Measurements from ENCODE around the gene VGLL4. TPM values are rescaled to one million over a fixed set of nuclear protein-coding genes. Genes with fewer than 3 reads are reported as not detected.

VGLL4 gene
- total and polyA plus RNA-seq, 2 donors (not counting 1 experiment from before 2014, with no cell fraction given): 25.8 to 29.0 TPM

DNA sequence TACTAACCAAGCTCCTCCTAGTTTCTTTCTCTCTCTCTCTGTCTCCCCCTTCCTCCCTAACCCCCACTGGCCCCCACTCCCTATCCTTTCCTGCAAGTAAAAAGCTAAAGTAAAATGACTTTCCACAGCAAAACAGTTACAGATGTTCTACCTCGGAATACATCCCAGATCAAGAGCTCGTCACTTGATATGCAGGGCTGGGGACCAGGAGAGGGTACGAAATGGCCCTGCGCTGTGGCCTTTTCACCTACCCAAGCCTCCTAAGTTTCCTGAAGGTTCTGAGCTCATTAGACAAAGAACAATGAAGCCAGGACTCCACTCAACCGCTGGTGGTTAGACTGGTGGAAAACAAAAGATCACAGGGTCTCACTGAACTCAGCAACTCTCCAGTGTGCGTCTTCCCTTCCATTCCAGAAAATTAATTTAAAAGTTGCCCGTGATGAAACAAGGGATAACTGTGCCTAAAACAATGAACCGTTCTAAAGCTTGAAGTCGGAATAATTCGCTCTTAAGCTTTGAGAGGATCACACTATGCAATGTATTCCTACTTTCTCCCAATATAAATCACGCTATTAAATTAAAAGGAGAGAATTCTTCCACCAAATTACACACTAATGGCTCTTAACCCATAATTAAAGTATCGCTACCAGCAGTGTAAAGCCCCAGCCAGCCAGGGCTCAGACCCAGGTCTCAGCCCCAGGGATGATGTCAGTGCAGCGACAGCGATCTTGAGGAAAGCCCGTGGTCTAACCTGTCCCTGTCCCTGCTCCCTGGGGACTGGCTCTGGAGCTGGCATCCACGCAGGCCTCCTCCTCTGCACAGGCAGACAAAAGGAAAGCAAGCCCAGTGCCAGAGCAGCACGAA, 5.0 kb downstream of the VGLL4 start:
- H2AFZ ChIP-seq (ENCODE audit: insufficient read depth, low read depth, low read length, poor library complexity, severe bottlenecking): no peak overlapping the region
- no peak overlapping the region for H3K27ac Mint-ChIP-seq

More for the DNA sequence above, 5.0 kb downstream of the VGLL4 start:
- TF ChIP-seq, protein P1, sequence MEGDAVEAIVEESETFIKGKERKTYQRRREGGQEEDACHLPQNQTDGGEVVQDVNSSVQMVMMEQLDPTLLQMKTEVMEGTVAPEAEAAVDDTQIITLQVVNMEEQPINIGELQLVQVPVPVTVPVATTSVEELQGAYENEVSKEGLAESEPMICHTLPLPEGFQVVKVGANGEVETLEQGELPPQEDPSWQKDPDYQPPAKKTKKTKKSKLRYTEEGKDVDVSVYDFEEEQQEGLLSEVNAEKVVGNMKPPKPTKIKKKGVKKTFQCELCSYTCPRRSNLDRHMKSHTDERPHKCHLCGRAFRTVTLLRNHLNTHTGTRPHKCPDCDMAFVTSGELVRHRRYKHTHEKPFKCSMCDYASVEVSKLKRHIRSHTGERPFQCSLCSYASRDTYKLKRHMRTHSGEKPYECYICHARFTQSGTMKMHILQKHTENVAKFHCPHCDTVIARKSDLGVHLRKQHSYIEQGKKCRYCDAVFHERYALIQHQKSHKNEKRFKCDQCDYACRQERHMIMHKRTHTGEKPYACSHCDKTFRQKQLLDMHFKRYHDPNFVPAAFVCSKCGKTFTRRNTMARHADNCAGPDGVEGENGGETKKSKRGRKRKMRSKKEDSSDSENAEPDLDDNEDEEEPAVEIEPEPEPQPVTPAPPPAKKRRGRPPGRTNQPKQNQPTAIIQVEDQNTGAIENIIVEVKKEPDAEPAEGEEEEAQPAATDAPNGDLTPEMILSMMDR (IDR thresholded peaks at IDR 0.05): no peak
- TF ChIP-seq EZH2 (IDR thresholded peaks at IDR 0.05; ENCODE audit: borderline replicate concordance, insufficient read depth, low read depth, low read length, poor library complexity, severe bottlenecking): no peak
- ChIA-PET CTCF (interaction anchor here (1.1 to 2.0 kb wide), 4 partner anchors 12 to 19 kb away, joined by 4 to 11 read pairs (median 4); no protein-coding TSS in a partner anchor), POLR2A (interaction anchor here (0.9 kb wide), 1 partner anchor 39 kb away, joined by 5 read pairs; no protein-coding TSS in a partner anchor)
- peaks cover 58% of the 10 kb centered on the region for H4K20me1 ChIP-seq (ENCODE audit: control insufficient read depth, insufficient read depth, low read length, poor library complexity, severe bottlenecking)
- H3K4me1 ChIP-seq (ENCODE audit: control insufficient read depth in 2 of 2, insufficient read depth in 2 of 2, low read length in 2 of 2): peaks cover 12 to 15% of the 10 kb centered on the region in 2 donors
- Mint-ChIP-seq H3K27me3 (no peaks in the 10 kb centered on the region), H3K4me1 (peaks cover 50% of the 10 kb centered on the region), H3K4me3 (no peak overlapping the region), H3K9me3 (ENCODE audit: insufficient read depth) (no peaks in the 10 kb centered on the region)
- 84% methylated on average over 11 of the region's 17 CpGs for WGBS (ENCODE audit: insufficient coverage)
- H3K9ac ChIP-seq (ENCODE audit: low read length): no peak overlapping the region
- ATAC-seq (ENCODE audit: low read depth) (no peak), DNase-seq (no peak)
- H3K9me3 ChIP-seq (ENCODE audit: control extremely low read depth in 1 of 3, control insufficient read depth in 2 of 3, insufficient read depth in 1 of 3, low read length in 2 of 3): no peaks in the 10 kb centered on the region
- H3K4me2 ChIP-seq (replicated peaks; ENCODE audit: low read depth, low read length, poor library complexity, severe bottlenecking): no peak overlapping the region
- H3K36me3 ChIP-seq (replicated peaks in 1 of 2; ENCODE audit: control extremely low read depth in 1 of 2, control insufficient read depth in 1 of 2, extremely low read depth in 1 of 2, insufficient read depth in 2 of 2, low read length in 1 of 2): peaks cover 0 to 1% of the 10 kb centered on the region in 2 experiments
- H3K27me3 ChIP-seq (replicated peaks in 1 of 4; ENCODE audit: control extremely low read depth in 1 of 4, control insufficient read depth in 3 of 4, insufficient read depth in 4 of 4, low read length in 3 of 4): no peaks in the 10 kb centered on the region
- H3K27ac ChIP-seq (ENCODE audit: low read length in 2 of 2): no peak overlapping the region
- intact Hi-C loops (cut with micrococcal nuclease): no loop called here
- peaks cover 100% of the 10 kb centered on the region for H3K79me2 ChIP-seq (ENCODE audit: control insufficient read depth, insufficient read depth, low read length)
- no peak overlapping the region for H3K4me3 ChIP-seq (ENCODE audit: control extremely low read depth in 1 of 5, extremely low read depth in 1 of 5, insufficient read depth in 1 of 5, low read depth in 2 of 5, low read length in 4 of 5)

Data from B cell (primary cell).